ENCODE data around the gene HSDL2.
"Not testable (repeated sequence)": the region's sequence is repeated elsewhere in the genome, so short reads cannot be mapped to it uniquely, and the experiment has no call there.

The HSDL2 gene

GRCh38 chr9:112367465-112367864, 12.4 kb upstream of the HSDL2 start:
- no peak for DNase-seq

GRCh38 chr9:112369817-112370216, 10.1 kb upstream of the HSDL2 start:
- DNase-seq: no peak

- DNase-seq: no peak
Observed at GRCh38 chr9:112371060-112371459, 8.8 kb upstream of the HSDL2 start.

- not testable (repeated sequence) for DNase-seq
Observed at GRCh38 chr9:112373666-112374065, 6.2 kb upstream of the HSDL2 start.

GRCh38 chr9:112374232-112374631, 5.7 kb upstream of the HSDL2 start:
- DNase-seq: not testable (repeated sequence)

- DNase-seq: no peak
Observed at GRCh38 chr9:112375361-112375760, 4.5 kb upstream of the HSDL2 start.

GRCh38 chr9:112377087-112377486, 2.8 kb upstream of the HSDL2 start:
- DNase-seq: no peak

- DNase-seq: no peak
Observed at GRCh38 chr9:112377684-112378327, 2.1 kb upstream of the HSDL2 start.

GRCh38 chr9:112378328-112379176, 1.4 kb upstream of the HSDL2 start:
- DNase-seq: no peak

GRCh38 chr9:112379177-112380101, 469 bp upstream of the HSDL2 start:
- DNase-seq: peak; percentile 93

GRCh38 chr9:112380825-112381221, 915 bp downstream of the HSDL2 start:
- DNase-seq: no peak

GRCh38 chr9:112382066-112382465, 2.2 kb downstream of the HSDL2 start:
- DNase-seq: no peak

- DNase-seq: no peak
Observed at GRCh38 chr9:112382501-112383364, 2.8 kb downstream of the HSDL2 start.

- no peak for DNase-seq
Observed at GRCh38 chr9:112384219-112384618, 4.3 kb downstream of the HSDL2 start.

- no peak for DNase-seq
Observed at GRCh38 chr9:112384690-112385089, 4.8 kb downstream of the HSDL2 start.

GRCh38 chr9:112387115-112387514, 7.2 kb downstream of the HSDL2 start:
- no peak for DNase-seq

- not testable (repeated sequence) for DNase-seq
Observed at GRCh38 chr9:112389897-112390296, 10.0 kb downstream of the HSDL2 start.

GRCh38 chr9:112391936-112392560, 12.1 kb downstream of the HSDL2 start:
- not testable (repeated sequence) for DNase-seq

GRCh38 chr9:112393146-112393545, 13.2 kb downstream of the HSDL2 start:
- not testable (repeated sequence) for DNase-seq

GRCh38 chr9:112396416-112396815, 16.5 kb downstream of the HSDL2 start:
- no peak for DNase-seq

- DNase-seq: no peak
Observed at GRCh38 chr9:112396872-112397271, 17.0 kb downstream of the HSDL2 start.
